SK-N-MC (cell line): ENCODE data around the gene CTRL.

ENCODE experiments used
- EZH2 ChIP-seq: fragments of 200-600 bp; sonication (generic); IDR thresholded peaks from one replicate; pipeline ENCODE4 v1.6.1; 2017; ENCODE audit warnings: antibody characterized with exemption
- POLR2AphosphoS5 ChIP-seq: IDR thresholded peaks from 2 replicates; pipeline ENCODE4 v1.6.1; 2012; ENCODE audit warnings: mild to moderate bottlenecking, low read depth, low read length, borderline replicate concordance

DNA sequence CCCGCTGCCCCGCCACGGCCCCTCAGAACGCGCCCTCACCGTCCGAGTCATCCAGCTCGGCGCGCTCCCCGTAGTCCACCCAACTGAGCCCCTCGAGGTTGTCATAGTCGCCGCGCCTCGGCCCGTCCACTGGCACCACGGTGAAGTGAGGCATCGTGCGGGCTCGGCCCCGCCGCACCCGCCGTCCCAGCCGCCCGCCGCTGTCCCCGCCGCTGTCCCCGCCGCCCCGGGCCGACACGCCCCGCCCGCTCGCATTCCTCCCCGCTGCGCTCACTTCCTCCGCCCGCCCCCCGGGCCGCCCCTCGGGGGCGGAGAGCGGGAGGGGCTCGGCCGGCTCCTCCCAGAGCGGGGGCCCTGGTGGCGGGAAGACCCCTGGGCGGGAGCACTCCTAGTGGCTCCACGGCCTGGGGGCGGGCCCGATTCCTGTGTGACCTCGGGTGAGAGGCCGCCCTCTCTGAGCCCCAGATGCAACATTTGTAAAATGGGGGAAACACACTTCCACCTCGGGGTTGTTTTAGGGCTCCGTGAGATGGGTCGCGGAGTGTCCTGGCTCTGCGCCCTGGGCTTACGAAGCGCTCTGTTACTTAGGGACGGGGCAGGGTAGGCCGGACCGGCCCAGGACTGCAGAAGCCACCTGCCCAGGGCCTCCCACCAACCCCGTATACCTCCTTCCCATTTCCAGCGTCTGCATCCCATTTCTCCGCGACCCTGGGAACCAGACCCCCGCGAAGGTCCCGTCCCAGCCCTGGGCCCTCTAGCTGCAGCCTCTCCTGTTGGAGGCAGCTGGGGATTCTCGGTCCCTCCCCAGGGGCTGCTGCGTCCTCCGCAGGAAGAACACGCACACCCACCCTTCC lies 37.0 kb upstream of the CTRL start, which contains the start of gene SLC12A4:
- no peak for TF ChIP-seq POLR2AphosphoS5
- TF ChIP-seq EZH2 = no peak
